H9 (cell line): ENCODE measurements around the gene SOCS7. TPM values are rescaled to one million over a fixed set of nuclear protein-coding genes. Genes with fewer than 3 reads are reported as not detected.

Experiments used
- DNase-seq: peaks from one replicate; pipeline ENCODE4 v3.0.0-alpha.2; 2017
- H2AFZ ChIP-seq: one replicate; pipeline ENCODE4 v1.6.1; 2013; ENCODE audit warnings: mild to moderate bottlenecking, low read length, control low read depth, moderate library complexity
- H2AK5ac ChIP-seq: 2 replicates; pipeline ENCODE4 v1.6.1; 2013; ENCODE audit warnings: low read length, control low read depth, mixed read lengths; ENCODE audit not compliant: insufficient read length
- H2BK120ac ChIP-seq: one replicate; pipeline ENCODE4 v1.6.1; 2013; ENCODE audit warnings: low read depth, mild to moderate bottlenecking, low read length, control low read depth, inconsistent platforms; ENCODE audit not compliant: poor library complexity, severe bottlenecking
- H2BK12ac ChIP-seq: 2 replicates; pipeline ENCODE4 v1.6.1; 2013; ENCODE audit warnings: low read length, control low read depth, mixed read lengths, low read depth; ENCODE audit not compliant: insufficient read length
- H2BK15ac ChIP-seq: 2 replicates; pipeline ENCODE4 v1.6.1; 2013; ENCODE audit warnings: low read depth, low read length, control low read depth
- H2BK20ac ChIP-seq: one replicate; pipeline ENCODE4 v1.6.1; 2013; ENCODE audit warnings: low read depth, mild to moderate bottlenecking, low read length, control low read depth, inconsistent platforms; ENCODE audit not compliant: poor library complexity, severe bottlenecking
- H2BK5ac ChIP-seq: 2 replicates; pipeline ENCODE4 v1.6.1; 2013; ENCODE audit warnings: low read length, control low read depth, mixed read lengths; ENCODE audit not compliant: insufficient read length
- H3K14ac ChIP-seq: 2 replicates; pipeline ENCODE4 v1.6.1; 2013; ENCODE audit warnings: low read length, control low read depth; ENCODE audit not compliant: insufficient read depth
- H3K18ac ChIP-seq: 2 replicates; pipeline ENCODE4 v1.6.1; 2013; ENCODE audit warnings: low read depth, mild to moderate bottlenecking, mixed read lengths, low read length, control low read depth; ENCODE audit not compliant: insufficient read length
- H3K23ac ChIP-seq: 2 replicates; pipeline ENCODE4 v1.6.1; 2013; ENCODE audit warnings: low read length, control low read depth, mixed read lengths, low read depth; ENCODE audit not compliant: insufficient read length
- H3K23me2 ChIP-seq: 2 replicates; pipeline ENCODE4 v1.6.1; 2013; ENCODE audit warnings: low read depth, mild to moderate bottlenecking, mixed read lengths, low read length, control low read depth; ENCODE audit not compliant: insufficient read length, poor library complexity, severe bottlenecking
- H3K27ac ChIP-seq: 2 replicates; pipeline ENCODE4 v1.5.1; 2013; ENCODE audit warnings: low read length, control low read depth, mixed read lengths, low read depth; ENCODE audit not compliant: insufficient read length
- H3K27me3 ChIP-seq: 2 replicates; pipeline ENCODE4 v1.6.1; 2013; ENCODE audit warnings: low read length, control low read depth, inconsistent platforms; ENCODE audit not compliant: insufficient read depth
- H3K4ac ChIP-seq: 2 replicates; pipeline ENCODE4 v1.6.1; 2013; ENCODE audit warnings: low read depth, mild to moderate bottlenecking, control low read depth, inconsistent platforms, low read length, moderate library complexity
- H3K4me1 ChIP-seq: 2 replicates; pipeline ENCODE4 v1.6.1; 2013; ENCODE audit warnings: low read length, control low read depth, inconsistent platforms; ENCODE audit not compliant: insufficient read depth
- H3K4me2 ChIP-seq: 2 replicates; pipeline ENCODE4 v1.6.1; 2013; ENCODE audit warnings: low read length, control low read depth, mixed read lengths; ENCODE audit not compliant: insufficient read length, insufficient read depth
- H3K56ac ChIP-seq: 2 replicates; pipeline ENCODE4 v1.6.1; 2013; ENCODE audit warnings: low read depth, mild to moderate bottlenecking, mixed read lengths, low read length, control low read depth; ENCODE audit not compliant: insufficient read length
- H3K79me1 ChIP-seq: 2 replicates; pipeline ENCODE4 v1.6.1; 2013; ENCODE audit warnings: low read depth, mild to moderate bottlenecking, moderate library complexity, low read length, control low read depth, inconsistent platforms; ENCODE audit not compliant: insufficient read depth, poor library complexity, severe bottlenecking
- H3K79me2 ChIP-seq: 2 replicates; pipeline ENCODE4 v1.6.1; 2013; ENCODE audit warnings: low read length, control low read depth, inconsistent platforms; ENCODE audit not compliant: insufficient read depth
- H3K9ac ChIP-seq: 2 replicates; pipeline ENCODE4 v1.6.1; 2013; ENCODE audit warnings: low read length, control low read depth, mixed read lengths; ENCODE audit not compliant: insufficient read length; ENCODE audit errors: extremely low read depth
- H3K9me3 ChIP-seq: one replicate; pipeline ENCODE4 v1.6.1; 2013; ENCODE audit warnings: low read depth, low read length, inconsistent platforms; ENCODE audit not compliant: control insufficient read depth
- H3T11ph ChIP-seq: one replicate; pipeline ENCODE4 v1.6.1; 2013; ENCODE audit warnings: mild to moderate bottlenecking, low read length, control low read depth, inconsistent platforms
- H4K20me1 ChIP-seq: one replicate; pipeline ENCODE4 v1.6.1; 2013; ENCODE audit not compliant: control insufficient read depth, insufficient read length, insufficient read depth
- H4K5ac ChIP-seq: 2 replicates; pipeline ENCODE4 v1.6.1; 2013; ENCODE audit warnings: low read depth, mild to moderate bottlenecking, mixed read lengths, low read length, control low read depth; ENCODE audit not compliant: insufficient read length
- H4K8ac ChIP-seq: replicated peaks from 2 replicates; pipeline ENCODE4 v1.6.1; 2013; ENCODE audit warnings: low read length, control low read depth, mixed read lengths, low read depth; ENCODE audit not compliant: insufficient read length
- H4K91ac ChIP-seq: 2 replicates; pipeline ENCODE4 v1.6.1; 2013; ENCODE audit warnings: low read depth, mild to moderate bottlenecking, moderate library complexity, mixed read lengths, low read length, control low read depth; ENCODE audit not compliant: insufficient read length
- H3K27ac Mint-ChIP-seq, 3 experiments: 2 replicates in 2 of 3; 3 replicates in 1 of 3; pipeline ENCODE4 v1.8.0; 2020 to 2021; ENCODE audit warnings: mixed read lengths in 3 of 3, mild to moderate bottlenecking in 1 of 3, moderate library complexity in 1 of 3
- H3K27me3 Mint-ChIP-seq: 2 replicates; pipeline ENCODE4 v1.8.0; 2021; ENCODE audit warnings: low read depth, mild to moderate bottlenecking, moderate library complexity, mixed read lengths
- H3K36me3 Mint-ChIP-seq, 3 experiments: 2 replicates in 2 of 3; 3 replicates in 1 of 3; pipeline ENCODE4 v1.8.0; 2020 to 2021; ENCODE audit warnings: low read depth in 3 of 3, mixed read lengths in 3 of 3; ENCODE audit not compliant: insufficient read depth in 1 of 3
- H3K4me1 Mint-ChIP-seq, 2 experiments: 2 replicates each; pipeline ENCODE4 v1.8.0; 2020; ENCODE audit warnings: mixed read lengths in 2 of 2
- H3K4me3 Mint-ChIP-seq, 2 experiments: 2 replicates in 1 of 2; 3 replicates in 1 of 2; pipeline ENCODE4 v1.8.0; 2020 to 2021; ENCODE audit warnings: mild to moderate bottlenecking in 2 of 2, mixed read lengths in 2 of 2, moderate library complexity in 1 of 2
- H3K9me3 Mint-ChIP-seq, 2 experiments: 2 replicates in 1 of 2; 3 replicates in 1 of 2; pipeline ENCODE4 v1.8.0; 2020; ENCODE audit warnings: mild to moderate bottlenecking in 2 of 2, mixed read lengths in 2 of 2, moderate library complexity in 1 of 2
- CTCF ChIP-seq: fragments of 200-600 bp; sonication (generic); conservative IDR thresholded peaks from 3 replicates; pipeline ENCODE4 v1.8.0; 2021; ENCODE audit warnings: antibody characterized with exemption, mild to moderate bottlenecking
- WGBS: extraction: QIAGEN DNeasy Blood & Tissue Kit; methylation state at CpG from one replicate; pipeline ENCODE4 v1.1.7; 2013; ENCODE audit warnings: missing lambda C conversion rate, low lambda C conversion rate, mixed read lengths; ENCODE audit not compliant: insufficient read length; ENCODE audit errors: extremely low coverage; 5-methylcytosine and 5-hydroxymethylcytosine counted together
- total RNA-seq: library from RNA; stranded (reverse); gene quantifications from 2 replicates; pipeline ENCODE4 v1.2.1, GENCODE V29; 2021

Gene SOCS7
- total RNA-seq, 1 experiment from 2014 or later, result 31.0 TPM

- H2BK20ac ChIP-seq, result no peak overlapping the region
- no peak overlapping the region for H4K5ac ChIP-seq
- Mint-ChIP-seq H3K4me3 (no peak overlapping the region), H3K36me3 (no peaks in the 10 kb centered on the region), H3K9me3 (no peaks in the 10 kb centered on the region), H3K27ac (no peak overlapping the region; a peak in 1 of 7 replicates), H3K27me3 (peaks cover 9% of the 10 kb centered on the region; the same call in 1 of the 2 replicates), H3K4me1 (peaks cover 19 to 30% of the 10 kb centered on the region in 2 experiments)
- no peak overlapping the region for H3K56ac ChIP-seq
- no peak overlapping the region for H2AK5ac ChIP-seq
- no peak overlapping the region for H3K4me2 ChIP-seq
- H3T11ph ChIP-seq, result no peak overlapping the region
- no peak overlapping the region for H2BK15ac ChIP-seq
- H4K8ac ChIP-seq, result no peak overlapping the region
- no peak overlapping the region for H4K91ac ChIP-seq
- H3K14ac ChIP-seq, result no peak overlapping the region
- H3K27ac ChIP-seq, result no peak overlapping the region
- TF ChIP-seq CTCF, result no peak
- no peak overlapping the region for H3K23ac ChIP-seq
- H3K4ac ChIP-seq, result no peak overlapping the region
- no peaks in the 10 kb centered on the region for H3K9me3 ChIP-seq
- no peaks in the 10 kb centered on the region; the same call in 1 of the 2 replicates for H3K27me3 ChIP-seq
- H3K4me1 ChIP-seq, result peaks cover 6% of the 10 kb centered on the region; the same call in 1 of the 2 replicates
- no peak for DNase-seq
- no peak overlapping the region for H2BK5ac ChIP-seq
- no peak overlapping the region for H2BK120ac ChIP-seq
- no peaks in the 10 kb centered on the region for H3K79me1 ChIP-seq
- no peaks in the 10 kb centered on the region for H3K23me2 ChIP-seq
- no peaks in the 10 kb centered on the region for H4K20me1 ChIP-seq
- H3K9ac ChIP-seq, result no peak overlapping the region
- WGBS, result no CpG with 5 or more reads among the region's 11 CpGs
- no peaks in the 10 kb centered on the region for H3K79me2 ChIP-seq
- no peak overlapping the region for H3K18ac ChIP-seq
- no peak overlapping the region for H2AFZ ChIP-seq
- no peak overlapping the region for H2BK12ac ChIP-seq
Measured at GRCh38 chr17:38336838-38337237, 14.8 kb upstream of the SOCS7 start.
